ENCODE measurements around the gene ORC4. TPM values are rescaled to one million over a fixed set of nuclear protein-coding genes. Genes with fewer than 3 reads are reported as not detected.

ORC4 gene
- total RNA-seq, 1 donor = 22.4 TPM

DNA sequence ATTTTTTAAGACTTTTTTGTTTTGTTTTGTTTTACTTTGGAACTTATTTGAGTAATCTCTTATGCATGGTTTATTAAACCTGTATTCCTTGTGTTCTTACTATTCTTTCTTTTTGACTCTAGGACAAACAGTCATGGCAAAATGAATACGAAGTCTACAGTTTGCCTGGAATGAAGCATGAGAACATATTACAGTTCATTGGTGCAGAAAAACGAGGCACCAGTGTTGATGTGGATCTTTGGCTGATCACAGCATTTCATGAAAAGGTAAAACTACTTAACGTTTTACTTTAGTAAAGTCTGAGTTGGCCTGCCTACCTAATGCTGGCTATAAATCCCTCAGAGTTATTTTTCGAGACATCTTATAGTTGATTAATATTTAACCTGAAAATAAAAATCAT, 103.4 kb downstream of the ORC4 start:
- H3K4me2 ChIP-seq (ENCODE audit: insufficient read depth, low read length) = no peak overlapping the region

DNA sequence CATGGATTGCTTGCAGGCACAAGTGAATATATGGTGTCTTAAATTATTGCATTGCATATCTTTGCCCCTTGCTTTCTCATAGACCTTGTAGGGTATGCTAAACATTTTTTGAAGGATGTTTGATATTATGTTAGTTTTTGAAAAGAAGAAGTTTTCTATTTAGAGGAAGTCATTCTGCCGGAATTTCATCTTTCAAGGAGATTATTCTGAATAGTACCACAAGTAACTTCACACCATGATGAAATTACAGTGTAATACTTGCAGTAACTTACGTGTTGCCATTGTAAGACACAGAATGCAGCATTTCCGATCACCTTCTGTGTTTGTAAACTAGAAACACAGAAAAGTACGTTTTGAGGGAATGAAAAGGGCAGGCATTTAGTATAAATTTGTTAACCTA, 103.8 kb downstream of the ORC4 start:
- DNase-seq (ENCODE audit: insufficient read length, low spot score, missing footprints) = no peak
- TF ChIP-seq, protein P1, sequence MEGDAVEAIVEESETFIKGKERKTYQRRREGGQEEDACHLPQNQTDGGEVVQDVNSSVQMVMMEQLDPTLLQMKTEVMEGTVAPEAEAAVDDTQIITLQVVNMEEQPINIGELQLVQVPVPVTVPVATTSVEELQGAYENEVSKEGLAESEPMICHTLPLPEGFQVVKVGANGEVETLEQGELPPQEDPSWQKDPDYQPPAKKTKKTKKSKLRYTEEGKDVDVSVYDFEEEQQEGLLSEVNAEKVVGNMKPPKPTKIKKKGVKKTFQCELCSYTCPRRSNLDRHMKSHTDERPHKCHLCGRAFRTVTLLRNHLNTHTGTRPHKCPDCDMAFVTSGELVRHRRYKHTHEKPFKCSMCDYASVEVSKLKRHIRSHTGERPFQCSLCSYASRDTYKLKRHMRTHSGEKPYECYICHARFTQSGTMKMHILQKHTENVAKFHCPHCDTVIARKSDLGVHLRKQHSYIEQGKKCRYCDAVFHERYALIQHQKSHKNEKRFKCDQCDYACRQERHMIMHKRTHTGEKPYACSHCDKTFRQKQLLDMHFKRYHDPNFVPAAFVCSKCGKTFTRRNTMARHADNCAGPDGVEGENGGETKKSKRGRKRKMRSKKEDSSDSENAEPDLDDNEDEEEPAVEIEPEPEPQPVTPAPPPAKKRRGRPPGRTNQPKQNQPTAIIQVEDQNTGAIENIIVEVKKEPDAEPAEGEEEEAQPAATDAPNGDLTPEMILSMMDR (IDR thresholded peaks at IDR 0.05; ENCODE audit: extremely low read depth, low read depth, low read length) = no peak
- no peak overlapping the region for H2AFZ ChIP-seq (ENCODE audit: low read length)
- H4K20me1 ChIP-seq (ENCODE audit: insufficient read depth, low read length) = no peaks in the 10 kb centered on the region
- no peaks in the 10 kb centered on the region for H3K9me3 ChIP-seq (ENCODE audit: low read depth, low read length)
- H3K79me2 ChIP-seq (ENCODE audit: insufficient read depth, low read length) = no peaks in the 10 kb centered on the region
- H3K4me3 ChIP-seq (ENCODE audit: insufficient read depth, low read length) = no peak overlapping the region
- H3K36me3 ChIP-seq (ENCODE audit: insufficient read depth, low read length) = no peaks in the 10 kb centered on the region
- no peak overlapping the region for H3K27ac ChIP-seq (ENCODE audit: low read depth, low read length)
- no peak overlapping the region for H3K4me2 ChIP-seq (ENCODE audit: insufficient read depth, low read length)
- H3K4me1 ChIP-seq (ENCODE audit: insufficient read depth, low read length) = peaks cover 6% of the 10 kb centered on the region
- H3K27me3 ChIP-seq (ENCODE audit: insufficient read depth, low read length) = no peaks in the 10 kb centered on the region

More for the DNA sequence above, 103.4 kb downstream of the ORC4 start:
- Histone ChIP-seq H3K9me3 (ENCODE audit: low read depth, low read length) (no peaks in the 10 kb centered on the region), H2AFZ (ENCODE audit: low read length) (no peak overlapping the region), H3K4me3 (ENCODE audit: insufficient read depth, low read length) (no peak overlapping the region), H3K27me3 (ENCODE audit: insufficient read depth, low read length) (no peaks in the 10 kb centered on the region), H3K79me2 (ENCODE audit: insufficient read depth, low read length) (no peaks in the 10 kb centered on the region), H3K4me1 (ENCODE audit: insufficient read depth, low read length) (peaks cover 6% of the 10 kb centered on the region), H3K36me3 (ENCODE audit: insufficient read depth, low read length) (no peaks in the 10 kb centered on the region), H3K27ac (ENCODE audit: low read depth, low read length) (no peak overlapping the region), H4K20me1 (ENCODE audit: insufficient read depth, low read length) (no peaks in the 10 kb centered on the region)
- no peak for DNase-seq (ENCODE audit: insufficient read length, low spot score, missing footprints)
- TF ChIP-seq, protein P1 (IDR thresholded peaks at IDR 0.05; ENCODE audit: extremely low read depth, low read depth, low read length) = no peak

DNA sequence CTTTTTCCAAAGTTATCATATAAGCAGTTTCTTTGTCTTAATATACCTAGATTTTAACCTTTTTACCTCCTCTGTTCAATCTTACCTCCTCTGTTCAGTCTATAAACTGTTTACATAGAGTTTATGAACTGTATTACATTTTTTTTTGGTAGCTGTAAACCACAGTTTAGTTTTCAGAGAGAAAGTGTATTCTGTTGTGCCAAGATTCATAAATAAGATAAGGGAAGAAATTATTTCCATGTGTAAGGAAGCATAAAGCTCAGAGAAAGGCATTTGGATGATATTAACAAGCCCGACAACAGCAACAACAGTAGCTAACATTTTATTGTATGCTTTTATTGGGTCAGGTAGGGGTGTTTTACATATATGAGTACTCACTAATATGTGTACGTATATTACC, 104.5 kb downstream of the ORC4 start:
- Histone ChIP-seq H4K20me1 (ENCODE audit: insufficient read depth, low read length) (no peaks in the 10 kb centered on the region), H3K36me3 (ENCODE audit: insufficient read depth, low read length) (no peaks in the 10 kb centered on the region), H3K4me2 (ENCODE audit: insufficient read depth, low read length) (no peak overlapping the region), H3K4me3 (ENCODE audit: insufficient read depth, low read length) (no peak overlapping the region), H3K4me1 (ENCODE audit: insufficient read depth, low read length) (peaks cover 6% of the 10 kb centered on the region), H3K27ac (ENCODE audit: low read depth, low read length) (no peak overlapping the region), H3K9me3 (ENCODE audit: low read depth, low read length) (no peaks in the 10 kb centered on the region), H3K79me2 (ENCODE audit: insufficient read depth, low read length) (no peaks in the 10 kb centered on the region), H2AFZ (ENCODE audit: low read length) (no peak overlapping the region), H3K27me3 (ENCODE audit: insufficient read depth, low read length) (no peaks in the 10 kb centered on the region)
- DNase-seq (ENCODE audit: insufficient read length, low spot score, missing footprints) = no peak
- TF ChIP-seq, protein P1 (IDR thresholded peaks at IDR 0.05; ENCODE audit: extremely low read depth, low read depth, low read length) = no peak

DNA sequence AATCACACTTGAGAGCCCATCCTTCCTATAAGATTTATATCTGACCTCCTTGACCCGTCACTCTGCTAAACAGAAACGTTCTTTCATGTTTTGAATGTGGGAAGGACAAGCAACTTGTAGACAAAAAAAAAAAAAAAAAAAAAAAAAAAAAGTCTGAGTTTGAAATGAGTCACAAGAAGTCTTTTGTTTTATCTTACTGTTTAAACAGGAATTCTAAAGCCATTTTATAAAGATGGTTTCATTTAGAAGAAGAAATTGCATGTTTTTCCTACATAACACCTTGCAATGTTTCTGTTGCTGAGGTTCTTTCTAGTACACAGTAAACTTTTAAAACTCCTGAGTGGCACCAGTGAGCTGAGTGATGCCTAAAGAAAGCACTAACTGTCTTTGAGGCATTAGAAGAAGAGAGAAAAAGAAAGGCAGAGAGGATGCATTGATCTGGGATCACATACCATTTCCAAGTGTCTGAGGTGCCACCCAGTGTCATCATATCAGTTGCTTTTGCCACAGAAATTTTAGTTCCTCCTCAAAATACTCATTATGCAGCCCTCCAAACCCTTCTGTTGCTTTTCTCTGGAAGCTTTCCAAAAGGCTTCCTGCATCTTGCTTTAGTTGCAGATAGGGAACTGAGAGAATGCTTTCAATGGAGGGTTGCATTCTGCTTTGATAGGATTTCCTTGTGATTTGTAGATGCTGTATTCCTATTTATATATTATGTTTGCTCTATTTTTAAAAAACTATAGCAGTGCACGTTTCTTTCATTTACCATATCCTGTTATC, 106.6 kb downstream of the ORC4 start:
- DNase-seq (ENCODE audit: insufficient read length, low spot score, missing footprints) = no peak
- no peaks in the 10 kb centered on the region for H4K20me1 ChIP-seq (ENCODE audit: insufficient read depth, low read length)
- no peaks in the 10 kb centered on the region for H3K9me3 ChIP-seq (ENCODE audit: low read depth, low read length)
- no peaks in the 10 kb centered on the region for H3K27me3 ChIP-seq (ENCODE audit: insufficient read depth, low read length)
- peaks cover 6% of the 10 kb centered on the region for H3K4me1 ChIP-seq (ENCODE audit: insufficient read depth, low read length)
- H3K79me2 ChIP-seq (ENCODE audit: insufficient read depth, low read length) = no peaks in the 10 kb centered on the region
- TF ChIP-seq, protein P1 (IDR thresholded peaks at IDR 0.05; ENCODE audit: extremely low read depth, low read depth, low read length) = no peak
- H3K4me2 ChIP-seq (ENCODE audit: insufficient read depth, low read length) = no peak overlapping the region
- H2AFZ ChIP-seq (ENCODE audit: low read length) = peak overlapping the region; percentile 15
- H3K4me3 ChIP-seq (ENCODE audit: insufficient read depth, low read length) = no peak overlapping the region
- H3K27ac ChIP-seq (ENCODE audit: low read depth, low read length) = no peak overlapping the region
- H3K36me3 ChIP-seq (ENCODE audit: insufficient read depth, low read length) = no peaks in the 10 kb centered on the region
